HepG2 (cell line): ENCODE data around the gene GALNT10. TPM values are rescaled to one million over a fixed set of nuclear protein-coding genes. Genes with fewer than 3 reads are reported as not detected.

Source experiments
- ATAC-seq: fragments of 200-7000 bp; cut with Tn5 transposase; 3 replicates; pipeline ENCODE4 v1.9.1; 2020; ENCODE audit warnings: mild to moderate bottlenecking, moderate library complexity
- BruUV-seq: library from RNA; stranded (reverse); fragments of 400-500 nt; replicated peaks from 2 replicates; lab custom pipeline; 2021; lab: Mats Ljungman, UMichigan
- CTCF ChIA-PET: fragments of 300-600 bp; formaldehyde crosslinking; extraction: SDS; loops from one replicate; lab custom pipeline; 2021; ENCODE audit warnings: low total read pairs, inconsistent platforms, low intra/inter-chr PET ratio; lab: Yijun Ruan, JAX
- POLR2A ChIA-PET: fragments of 350-600 bp; sonication (Branson Sonifier 250); formaldehyde crosslinking; loops from one replicate; lab custom pipeline; 2020; ENCODE audit warnings: antibody characterized with exemption, inconsistent platforms; lab: Yijun Ruan, JAX
- DNase-seq: peaks from one replicate; pipeline ENCODE4 v3.0.0-alpha.2; 2015; ENCODE audit warnings: low spot score
- FAIRE-seq: peaks from 3 replicates; lab custom pipeline; 2011; peaks lifted over from hg19 to GRCh38; lab: Jason Lieb, UNC
- H2AFZ ChIP-seq: one replicate; pipeline ENCODE4 v1.6.1; 2011; ENCODE audit warnings: low read length, inconsistent platforms
- H3K27ac ChIP-seq: fragments of 300-600 bp; 3 replicates; pipeline ENCODE4 v1.8.0; 2011; ENCODE audit warnings: mixed run types, mild to moderate bottlenecking, mixed read lengths, low read length, inconsistent platforms; ENCODE audit not compliant: insufficient read depth; ENCODE audit errors: extremely low read length
- H3K27me3 ChIP-seq, 2 experiments: fragments of 200-600 bp in 1 of 2; 2 replicates in 1 of 2; 3 replicates in 1 of 2; pipeline versions ENCODE4 v1.6.0 to v1.8.0; 2011; ENCODE audit warnings: low read length in 2 of 2, mild to moderate bottlenecking in 2 of 2, moderate library complexity in 2 of 2, inconsistent platforms in 1 of 2; ENCODE audit not compliant: insufficient read depth in 2 of 2, control insufficient read depth in 1 of 2
- H3K36me3 ChIP-seq, 2 experiments: fragments of 200-600 bp in 1 of 2; replicated peaks in 1 of 2; 2 replicates in 1 of 2; 3 replicates in 1 of 2; pipeline versions ENCODE4 v1.5.1 to v1.8.0; 2011; ENCODE audit warnings: low read length in 2 of 2, inconsistent platforms in 1 of 2; ENCODE audit not compliant: insufficient read depth in 2 of 2, control insufficient read depth in 1 of 2
- H3K4me1 ChIP-seq: 2 replicates; pipeline ENCODE4 v1.5.1; 2012; ENCODE audit warnings: low read length, inconsistent platforms; ENCODE audit not compliant: insufficient read depth
- H3K4me2 ChIP-seq: 2 replicates; pipeline ENCODE4 v1.6.0; 2011; ENCODE audit warnings: low read depth, low read length, inconsistent platforms
- H3K4me3 ChIP-seq, 3 experiments: fragments of 200-600 bp in 1 of 3; sonication (generic), shearing (Covaris generic) in 1 of 3; replicated peaks in 1 of 3; 2 replicates each; pipeline ENCODE4 v1.5.1; 2011 to 2016; ENCODE audit warnings: low read length in 3 of 3, inconsistent platforms in 2 of 3, low read depth in 2 of 3, mild to moderate bottlenecking in 2 of 3, control low read depth in 1 of 3, mixed read lengths in 1 of 3; ENCODE audit not compliant: insufficient read depth in 1 of 3
- H3K79me2 ChIP-seq: one replicate; pipeline ENCODE4 v1.6.1; 2011; ENCODE audit warnings: low read length, inconsistent platforms; ENCODE audit not compliant: insufficient read depth
- H3K9ac ChIP-seq: 2 replicates; pipeline ENCODE4 v1.6.0; 2011; ENCODE audit warnings: mild to moderate bottlenecking, low read depth, low read length, inconsistent platforms; ENCODE audit not compliant: insufficient read depth
- H3K9me3 ChIP-seq: 2 replicates; pipeline ENCODE4 v1.5.1; 2012; ENCODE audit warnings: mild to moderate bottlenecking, low read length
- H4K20me1 ChIP-seq: 2 replicates; pipeline ENCODE4 v1.6.0; 2011; ENCODE audit warnings: inconsistent platforms, mild to moderate bottlenecking, low read length, moderate library complexity; ENCODE audit not compliant: insufficient read depth
- ATF1 ChIP-seq: IDR thresholded peaks from 2 replicates; pipeline ENCODE4 v1.6.1; 2016; ENCODE audit warnings: mild to moderate bottlenecking, control low read depth
- FOXK1 ChIP-seq: sonication (generic); formaldehyde crosslinking; IDR thresholded peaks from 2 replicates; pipeline ENCODE4 v1.4.0; 2020; ENCODE audit warnings: low read depth, missing genetic modification reagents, borderline replicate concordance
- POLR2G ChIP-seq: fragments of 200-400 bp; formaldehyde crosslinking; IDR thresholded peaks from 2 replicates; pipeline ENCODE4 v1.6.1; 2018; ENCODE audit warnings: mild to moderate bottlenecking, low read depth, low read length, moderate library complexity
- RBM22 ChIP-seq: fragments of 200-400 bp; formaldehyde crosslinking; optimal IDR thresholded peaks from 2 replicates; pipeline ENCODE3; 2017; ENCODE audit warnings: mild to moderate bottlenecking, low read length, moderate library complexity
- REPIN1 ChIP-seq: sonication (generic); formaldehyde crosslinking; IDR thresholded peaks from 2 replicates; pipeline ENCODE4 v1.8.0; 2022; ENCODE audit warnings: missing genetic modification reagents, low read depth, mild to moderate bottlenecking, borderline replicate concordance
- SRF ChIP-seq: IDR thresholded peaks from 2 replicates; pipeline ENCODE4 v1.6.1; 2011; ENCODE audit warnings: mild to moderate bottlenecking, low read depth, low read length, moderate library complexity
- ZNF317 ChIP-seq: sonication (generic); formaldehyde crosslinking; IDR thresholded peaks from 2 replicates; pipeline ENCODE4 v1.5.0; 2020; ENCODE audit warnings: mild to moderate bottlenecking, missing genetic modification reagents
- ZNF354B ChIP-seq: sonication (generic); formaldehyde crosslinking; IDR thresholded peaks from 2 replicates; pipeline ENCODE4 v1.8.0; 2022; ENCODE audit warnings: mild to moderate bottlenecking, missing genetic modification reagents
- ZNF362 ChIP-seq: sonication (generic); formaldehyde crosslinking; IDR thresholded peaks from 2 replicates; pipeline ENCODE4 v1.4.0; 2020; ENCODE audit warnings: missing genetic modification reagents, mild to moderate bottlenecking, borderline replicate concordance
- ZNF446 ChIP-seq: sonication (generic); formaldehyde crosslinking; IDR thresholded peaks from 2 replicates; pipeline ENCODE4 v1.5.0; 2020; ENCODE audit warnings: mild to moderate bottlenecking, missing genetic modification reagents
- ZNF576 ChIP-seq: sonication (generic); formaldehyde crosslinking; IDR thresholded peaks from 2 replicates; pipeline ENCODE4 v1.4.0; 2020; ENCODE audit warnings: mild to moderate bottlenecking, missing genetic modification reagents
- ZNF605 ChIP-seq: sonication (generic); formaldehyde crosslinking; IDR thresholded peaks from 2 replicates; pipeline ENCODE4 v1.8.0; 2022; ENCODE audit warnings: mild to moderate bottlenecking, missing genetic modification reagents
- WGBS: methylation state at CpG from one replicate; pipeline ENCODE4 v1.1.6; 2017; ENCODE audit warnings: low lambda C conversion rate; 5-methylcytosine and 5-hydroxymethylcytosine counted together
- in situ Hi-C: cut with HindIII; loops from 2 replicates; pipeline ENCODE4 v1.10.0; 2017; ENCODE audit warnings: low pct_unique_long_range_greater_than_20kb; ENCODE audit not compliant: extremely low pct_ligation_motif_present
- intact Hi-C: fragments of 100-400 bp; cut with micrococcal nuclease; formaldehyde crosslinking; loops from one replicate; pipeline ENCODE4 v1.10.0; 2022; ENCODE audit not compliant: unreplicated experiment
- polyA plus RNA-seq, 8 experiments: library from polyadenylated mRNA; depleted of rRNA in 3 of 8; stranded (reverse) in 7 of 8; unstranded in 1 of 8; fragments of >200 nt; fragmentation: Illumina TruSeq in 4 of 8; extraction: Trizol in 4 of 8; gene quantifications; 2 replicates each; pipeline versions ENCODE4 v1.2.1 to v1.2.3, GENCODE V29; 2011 to 2016; ENCODE audit warnings: low read depth in 4 of 8, missing spikeins in 1 of 8, mixed read lengths in 1 of 8; ENCODE audit not compliant: insufficient read depth in 1 of 8
- total RNA-seq, 5 experiments: library from RNA; depleted of rRNA; stranded (reverse); fragments of >200 nt; fragmentation: Illumina TruSeq; extraction: Trizol; gene quantifications; 2 replicates each; pipeline ENCODE4 v1.2.3, GENCODE V29; 2016; ENCODE audit warnings: low read depth in 1 of 5

GALNT10 gene
- total and polyA plus RNA-seq, 2 of the 13 experiments (the other 11 are each of a cell fraction or from before 2014, with no cell fraction given) = 8.1 to 11.2 TPM

- WGBS = 79% methylated on average over 1 of the region's 1 CpG
- H3K79me2 ChIP-seq = no peaks in the 10 kb centered on the region
- no peak overlapping the region for H3K4me3 ChIP-seq
- POLR2A ChIA-PET = no interaction called here
- no peak for TF ChIP-seq SRF
- TF ChIP-seq ZNF354B (CRISPR knock-in tag) = no peak
- no peak for TF ChIP-seq ZNF317
- TF ChIP-seq ATF1 = no peak
- no peak for TF ChIP-seq ZNF362 (CRISPR knock-in tag)
- TF ChIP-seq FOXK1 (CRISPR knock-in tag) = no peak
- H2AFZ ChIP-seq = no peak overlapping the region
- no peaks in the 10 kb centered on the region for H4K20me1 ChIP-seq
- DNase-seq = no peak
- H3K4me1 ChIP-seq = no peaks in the 10 kb centered on the region
- no TSS peak for BruUV-seq
- intact Hi-C loops = no loop called here
- no peak overlapping the region for H3K4me2 ChIP-seq
- no peak overlapping the region for H3K9ac ChIP-seq
- H3K36me3 ChIP-seq = no peaks in the 10 kb centered on the region
- CTCF ChIA-PET = no interaction called here
- in situ Hi-C loops = no loop called here
- ATAC-seq = no peak
- no peak for FAIRE-seq
- no peaks in the 10 kb centered on the region for H3K27me3 ChIP-seq
- no peaks in the 10 kb centered on the region for H3K9me3 ChIP-seq
- H3K27ac ChIP-seq = no peak overlapping the region
Measured at GRCh38 chr5:154271466-154271865, 80.9 kb downstream of the GALNT10 start.

- H3K79me2 ChIP-seq = no peaks in the 10 kb centered on the region
- no peak overlapping the region for H3K4me2 ChIP-seq
- H3K36me3 ChIP-seq = no peaks in the 10 kb centered on the region
- no peak overlapping the region for H3K9ac ChIP-seq
- no peak overlapping the region for H3K27ac ChIP-seq
- intact Hi-C loops (no loop called here), in situ Hi-C loops (no loop called here)
- BruUV-seq = no TSS peak
- DNase-seq (no peak), ATAC-seq (no peak), FAIRE-seq (no peak)
- no peaks in the 10 kb centered on the region for H4K20me1 ChIP-seq
- H3K9me3 ChIP-seq = no peaks in the 10 kb centered on the region
- CTCF ChIA-PET = no interaction called here
- H3K27me3 ChIP-seq = no peaks in the 10 kb centered on the region
- 0 out of 2 replicates have a peak, but pooled peaks cover 3% of the 10 kb centered on the region for H3K4me1 ChIP-seq
- H2AFZ ChIP-seq = no peak overlapping the region
- no peak overlapping the region for H3K4me3 ChIP-seq
- TF ChIP-seq POLR2G = no peak
- TF ChIP-seq REPIN1 = no peak
- TF ChIP-seq ZNF605 = no peak
- no peak for TF ChIP-seq ZNF446 (CRISPR knock-in tag)
- TF ChIP-seq RBM22 = no peak
- no peak for TF ChIP-seq ZNF576 (CRISPR knock-in tag)
- POLR2A ChIA-PET = no interaction called here
- 97% methylated on average over 6 of the region's 6 CpGs for WGBS
Measured at GRCh38 chr5:154271936-154272514, 81.5 kb downstream of the GALNT10 start.
